Vagina (tissue), 2 donors: ENCODE results near the gene PIK3R6.

ENCODE experiments used
- POLR2A ChIP-seq, 2 donors: fragments of 450-650 bp; IDR thresholded peaks; one replicate each; pipeline ENCODE4 v1.6.1; 2017; ENCODE audit warnings: antibody characterized with exemption in 2 of 2, mild to moderate bottlenecking in 2 of 2, moderate library complexity in 2 of 2
- POLR2AphosphoS5 ChIP-seq, 2 donors: sonication (generic); formaldehyde crosslinking; IDR thresholded peaks; one replicate each; pipeline ENCODE4 v1.9.0; 2017; ENCODE audit warnings: antibody characterized with exemption in 2 of 2, mild to moderate bottlenecking in 2 of 2, low read depth in 1 of 2; ENCODE audit not compliant: insufficient read depth in 1 of 2
- TF ChIP-seq, protein P1 (sequence below), 3 experiments: fragments of 450-650 bp in 2 of 3; fragments of 200-600 bp in 1 of 3; sonication (generic) in 1 of 3; IDR thresholded peaks; one replicate each; pipeline ENCODE4 v1.5.1; 2017 to 2019; ENCODE audit warnings: antibody characterized with exemption in 3 of 3, mild to moderate bottlenecking in 2 of 3, moderate library complexity in 2 of 3

- TF ChIP-seq, protein P1, sequence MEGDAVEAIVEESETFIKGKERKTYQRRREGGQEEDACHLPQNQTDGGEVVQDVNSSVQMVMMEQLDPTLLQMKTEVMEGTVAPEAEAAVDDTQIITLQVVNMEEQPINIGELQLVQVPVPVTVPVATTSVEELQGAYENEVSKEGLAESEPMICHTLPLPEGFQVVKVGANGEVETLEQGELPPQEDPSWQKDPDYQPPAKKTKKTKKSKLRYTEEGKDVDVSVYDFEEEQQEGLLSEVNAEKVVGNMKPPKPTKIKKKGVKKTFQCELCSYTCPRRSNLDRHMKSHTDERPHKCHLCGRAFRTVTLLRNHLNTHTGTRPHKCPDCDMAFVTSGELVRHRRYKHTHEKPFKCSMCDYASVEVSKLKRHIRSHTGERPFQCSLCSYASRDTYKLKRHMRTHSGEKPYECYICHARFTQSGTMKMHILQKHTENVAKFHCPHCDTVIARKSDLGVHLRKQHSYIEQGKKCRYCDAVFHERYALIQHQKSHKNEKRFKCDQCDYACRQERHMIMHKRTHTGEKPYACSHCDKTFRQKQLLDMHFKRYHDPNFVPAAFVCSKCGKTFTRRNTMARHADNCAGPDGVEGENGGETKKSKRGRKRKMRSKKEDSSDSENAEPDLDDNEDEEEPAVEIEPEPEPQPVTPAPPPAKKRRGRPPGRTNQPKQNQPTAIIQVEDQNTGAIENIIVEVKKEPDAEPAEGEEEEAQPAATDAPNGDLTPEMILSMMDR (IDR thresholded peaks at IDR 0.05): no peak
- TF ChIP-seq POLR2A (IDR thresholded peaks at IDR 0.05) (no peak), POLR2AphosphoS5 (IDR thresholded peaks at IDR 0.05; ENCODE audit: insufficient read depth in 1 of 2, low read depth in 1 of 2) (no peak)
These were observed 30.5 kb downstream of the PIK3R6 start for GRCh38 chr17:8836821-8837562.
